GM12878 (cell line): ENCODE data around the gene VKORC1. TPM values are rescaled to one million over a fixed set of nuclear protein-coding genes. Genes with fewer than 3 reads are reported as not detected.

Experiments used
- ATAC-seq: fragments of 200-7000 bp; cut with Tn5 transposase; 3 replicates; pipeline ENCODE4 v1.9.1; 2020; ENCODE audit warnings: mild to moderate bottlenecking, moderate library complexity
- BruUV-seq: library from RNA; stranded (reverse); fragments of 400-500 nt; replicated peaks from 2 replicates; lab custom pipeline; 2021; lab: Mats Ljungman, UMichigan
- CTCF ChIA-PET: fragments of 300-600 bp; sonication (Branson Sonifier 250); formaldehyde crosslinking; extraction: SDS; loops from one replicate; lab custom pipeline; 2021; ENCODE audit warnings: inconsistent platforms; lab: Yijun Ruan, JAX
- POLR2A ChIA-PET: fragments of 350-600 bp; formaldehyde crosslinking; extraction: SDS; loops from one replicate; lab custom pipeline; 2021; ENCODE audit warnings: inconsistent platforms; lab: Charles Lee
- RAD21 ChIA-PET: fragments of 300-600 bp; sonication (Branson Sonifier 250); formaldehyde crosslinking; loops from one replicate; lab custom pipeline; 2023; ENCODE audit warnings: antibody characterized with exemption; ENCODE audit not compliant: unreplicated experiment; lab: Charles Lee
- SMC1A ChIA-PET: fragments of 300-600 bp; sonication (Branson Sonifier 250); formaldehyde crosslinking; loops from one replicate; lab custom pipeline; 2023; ENCODE audit not compliant: unreplicated experiment, uncharacterized antibody; lab: Charles Lee
- DNase-seq: peaks from one replicate; pipeline ENCODE4 v3.0.0-alpha.2; 2011; ENCODE audit warnings: low read depth, low spot score
- FAIRE-seq: peaks from 3 replicates; lab custom pipeline; 2011; peaks lifted over from hg19 to GRCh38; lab: Jason Lieb, UNC
- H2AFZ ChIP-seq: 2 replicates; pipeline ENCODE4 v1.6.0; 2011; ENCODE audit warnings: low read depth, low read length, control low read depth; ENCODE audit not compliant: control insufficient read depth
- H3K27ac ChIP-seq: 2 replicates; pipeline ENCODE4 v1.5.1; 2011; ENCODE audit warnings: control low read depth; ENCODE audit not compliant: control insufficient read depth, insufficient read depth
- H3K27me3 ChIP-seq, 2 experiments: replicated peaks in 1 of 2; 2 replicates each; pipeline versions ENCODE4 v1.6.0 to v1.6.1; 2011; ENCODE audit warnings: low read length in 1 of 2; ENCODE audit not compliant: control insufficient read depth in 2 of 2, insufficient read depth in 2 of 2
- H3K36me3 ChIP-seq, 2 experiments: 2 replicates each; pipeline ENCODE4 v1.5.1; 2011; ENCODE audit warnings: low read length in 1 of 2; ENCODE audit not compliant: control insufficient read depth in 2 of 2, insufficient read depth in 2 of 2
- H3K4me1 ChIP-seq: 2 replicates; pipeline ENCODE4 v1.6.1; 2011; ENCODE audit warnings: mild to moderate bottlenecking, low read length, moderate library complexity, mixed read lengths; ENCODE audit not compliant: control insufficient read depth, insufficient read depth
- H3K4me2 ChIP-seq: 2 replicates; pipeline ENCODE4 v1.6.0; 2011; ENCODE audit warnings: control low read depth; ENCODE audit not compliant: control insufficient read depth, insufficient read depth
- H3K4me3 ChIP-seq: fragments of 200-600 bp; sonication (generic); 2 replicates; pipeline ENCODE4 v1.5.1; 2016
- H3K79me2 ChIP-seq: 2 replicates; pipeline ENCODE4 v1.6.0; 2011; ENCODE audit warnings: low read length; ENCODE audit not compliant: control insufficient read depth, insufficient read depth
- H3K9ac ChIP-seq: 2 replicates; pipeline ENCODE4 v1.8.0; 2011; ENCODE audit warnings: low read length, control low read depth, mixed read lengths; ENCODE audit not compliant: control insufficient read depth, insufficient read depth
- H3K9me3 ChIP-seq: replicated peaks from 3 replicates; pipeline ENCODE4 v1.5.1; 2011; ENCODE audit warnings: mild to moderate bottlenecking, low read length; ENCODE audit not compliant: control insufficient read depth, insufficient read depth
- H4K20me1 ChIP-seq: 2 replicates; pipeline ENCODE4 v1.6.0; 2011; ENCODE audit not compliant: control insufficient read depth, insufficient read depth
- CBFB ChIP-seq: IDR thresholded peaks from 2 replicates; pipeline ENCODE4 v1.6.1; 2016; ENCODE audit warnings: antibody characterized with exemption, low read depth
- CUX1 ChIP-seq: IDR thresholded peaks from 2 replicates; pipeline ENCODE4 v1.6.1; 2012; ENCODE audit warnings: improper control_type of control experiment, low read depth, low read length; ENCODE audit not compliant: insufficient replicate concordance
- EGR1 ChIP-seq, 2 experiments: IDR thresholded peaks; 1 replicate in 1 of 2; 2 replicates in 1 of 2; pipeline ENCODE4 v1.6.1; 2011 to 2012; ENCODE audit warnings: low read depth in 2 of 2, low read length in 2 of 2, borderline replicate concordance in 1 of 2, mild to moderate bottlenecking in 1 of 2, moderate library complexity in 1 of 2
- IKZF1 ChIP-seq: fragments of 450-650 bp; conservative IDR thresholded peaks from 2 replicates; pipeline ENCODE4 v1.6.1; 2017; ENCODE audit warnings: antibody characterized with exemption, mild to moderate bottlenecking
- NFXL1 ChIP-seq: fragments of 450-650 bp; IDR thresholded peaks from 2 replicates; pipeline ENCODE4 v1.6.1; 2017; ENCODE audit warnings: antibody characterized with exemption, mild to moderate bottlenecking, borderline replicate concordance
- NR2C2 ChIP-seq: IDR thresholded peaks from 2 replicates; pipeline ENCODE4 v1.6.1; 2011; ENCODE audit warnings: borderline replicate concordance, low read depth; ENCODE audit not compliant: control insufficient read depth, insufficient read length
- POLR2AphosphoS2 ChIP-seq: IDR thresholded peaks from 2 replicates; pipeline ENCODE4 v1.6.1; 2011; ENCODE audit warnings: low read depth, mild to moderate bottlenecking, low read length, improper control_type of control experiment, moderate library complexity
- POLR2AphosphoS5 ChIP-seq: IDR thresholded peaks from 2 replicates; pipeline ENCODE4 v1.6.1; 2011; ENCODE audit warnings: mild to moderate bottlenecking, low read length, inconsistent platforms
- RBBP5 ChIP-seq: fragments of 200-600 bp; sonication (generic); conservative IDR thresholded peaks from 2 replicates; pipeline ENCODE4 v1.6.1; 2016
- YBX1 ChIP-seq: fragments of 450-650 bp; IDR thresholded peaks from 2 replicates; pipeline ENCODE4 v1.6.1; 2016; ENCODE audit warnings: antibody characterized with exemption
- ZBTB4 ChIP-seq: fragments of 450-650 bp; formaldehyde crosslinking; IDR thresholded peaks from 2 replicates; pipeline ENCODE4 v1.4.0; 2022; ENCODE audit warnings: mild to moderate bottlenecking, moderate library complexity
- WGBS: methylation state at CpG from one replicate; pipeline ENCODE4 v1.1.6; 2016; ENCODE audit warnings: low lambda C conversion rate; ENCODE audit not compliant: insufficient replicate concordance, insufficient coverage; ENCODE audit errors: missing lambda C conversion rate; 5-methylcytosine and 5-hydroxymethylcytosine counted together
- in situ Hi-C: fragments of 300-500 bp; cut with MboI; formaldehyde crosslinking; loops from 9 replicates; pipeline ENCODE4 v1.14.3; 2018; ENCODE audit warnings: mixed read lengths
- intact Hi-C: fragments of 100-400 bp; cut with micrococcal nuclease; formaldehyde crosslinking; loops from one replicate; pipeline ENCODE4 v1.14.2; 2022; ENCODE audit not compliant: unreplicated experiment
- polyA plus RNA-seq, 11 experiments: library from polyadenylated mRNA; depleted of rRNA in 4 of 11; unstranded in 6 of 11; stranded (reverse) in 5 of 11; fragments of >200 nt; fragmentation: Nextera tagmentation in 4 of 11; fragmentation: Illumina TruSeq in 1 of 11; extraction: Ambion mirVana in 4 of 11; extraction: Trizol in 1 of 11; gene quantifications; 1 replicate in 1 of 11; 2 replicates in 10 of 11; pipeline versions ENCODE4 v1.2.1 to v1.2.3, GENCODE V29; 2011 to 2016; ENCODE audit warnings: inconsistent platforms in 2 of 11, missing spikeins in 2 of 11, low read depth in 1 of 11
- total RNA-seq, 4 experiments: library from RNA; depleted of rRNA in 3 of 4; stranded (reverse); fragments of >200 nt in 3 of 4; fragmentation: Illumina TruSeq in 1 of 4; extraction: Trizol in 1 of 4; gene quantifications; 2 replicates each; pipeline versions ENCODE4 v1.2.1 to v1.2.3, GENCODE V29; 2013 to 2021

VKORC1 gene
- total and polyA plus RNA-seq, 10 of the 15 experiments (the other 5 are each of a cell fraction or from before 2014, with no cell fraction given) = 19.8 to 140 (median 57.7) TPM

GRCh38 chr16:31087971-31088370 lies 6.6 kb downstream of the VKORC1 start:
- H3K79me2 ChIP-seq = peaks cover 5% of the 10 kb centered on the region
- ChIA-PET SMC1A (no interaction called here), CTCF (no interaction called here), RAD21 (no interaction called here), POLR2A (no interaction called here)
- H3K9me3 ChIP-seq = no peaks in the 10 kb centered on the region
- peaks cover 2% of the 10 kb centered on the region in 2 experiments; a peak in 3 of 4 replicates for H3K36me3 ChIP-seq
- H3K4me3 ChIP-seq = no peak overlapping the region
- no peaks in the 10 kb centered on the region for H3K27me3 ChIP-seq
- TF ChIP-seq NR2C2 = no peak
- TF ChIP-seq IKZF1 = no peak
- TF ChIP-seq EGR1 (IDR thresholded peaks at IDR 0.05; ENCODE audit: borderline replicate concordance in 1 of 2, low read depth in 2 of 2, low read length in 2 of 2) = no peak
- no peak for TF ChIP-seq RBBP5
- no peak for TF ChIP-seq YBX1
- TF ChIP-seq POLR2AphosphoS2 = no peak
- no peak for TF ChIP-seq POLR2AphosphoS5
- no peak for TF ChIP-seq CUX1
- no peak for TF ChIP-seq NFXL1
- TF ChIP-seq CBFB = no peak
- TF ChIP-seq ZBTB4 (CRISPR knock-in tag) = no peak
- no peak overlapping the region for H3K27ac ChIP-seq
- in situ Hi-C loops (no loop called here), intact Hi-C loops (no loop called here)
- H3K4me1 ChIP-seq = no peaks in the 10 kb centered on the region
- no peak overlapping the region for H3K4me2 ChIP-seq
- 84% methylated on average over 5 of the region's 5 CpGs for WGBS
- no peak for DNase-seq
- no peaks in the 10 kb centered on the region; the same call in 1 of the 2 replicates for H4K20me1 ChIP-seq
- no TSS peak for BruUV-seq
- no peak overlapping the region for H3K9ac ChIP-seq
- no peak for FAIRE-seq
- no peak for ATAC-seq
- no peak overlapping the region for H2AFZ ChIP-seq
